MM.1S (cell line): Measurements from ENCODE around the gene KREMEN2.

Experiments
- EZH2 ChIP-seq: fragments of 300-600 bp; sonication (generic); optimal IDR thresholded peaks from 2 replicates; pipeline ENCODE3; 2017; ENCODE audit warnings: low read depth, mild to moderate bottlenecking, antibody characterized with exemption, low read length, mixed read lengths
- EZH2phosphoT487 ChIP-seq: fragments of 300-600 bp; sonication (generic); IDR thresholded peaks from 2 replicates; pipeline ENCODE4 v1.6.1; 2018; ENCODE audit warnings: antibody characterized with exemption, low read length
- TF ChIP-seq, protein P1 (sequence below): fragments of 300-600 bp; sonication (generic); IDR thresholded peaks from 2 replicates; pipeline ENCODE4 v1.5.1; 2016; ENCODE audit warnings: antibody characterized with exemption, low read length, mixed read lengths

DNA sequence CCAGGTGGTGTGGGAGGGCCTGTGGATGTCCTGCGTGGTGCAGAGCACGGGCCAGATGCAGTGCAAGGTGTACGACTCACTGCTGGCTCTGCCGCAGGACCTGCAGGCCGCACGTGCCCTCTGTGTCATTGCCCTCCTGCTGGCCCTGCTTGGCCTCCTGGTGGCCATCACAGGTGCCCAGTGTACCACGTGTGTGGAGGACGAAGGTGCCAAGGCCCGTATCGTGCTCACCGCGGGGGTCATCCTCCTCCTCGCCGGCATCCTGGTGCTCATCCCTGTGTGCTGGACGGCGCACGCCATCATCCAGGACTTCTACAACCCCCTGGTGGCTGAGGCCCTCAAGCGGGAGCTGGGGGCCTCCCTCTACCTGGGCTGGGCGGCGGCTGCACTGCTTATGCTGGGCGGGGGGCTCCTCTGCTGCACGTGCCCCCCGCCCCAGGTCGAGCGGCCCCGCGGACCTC, 49.4 kb downstream of the KREMEN2 start:
- TF ChIP-seq EZH2 (no peak), EZH2phosphoT487 (no peak)
- TF ChIP-seq, protein P1, sequence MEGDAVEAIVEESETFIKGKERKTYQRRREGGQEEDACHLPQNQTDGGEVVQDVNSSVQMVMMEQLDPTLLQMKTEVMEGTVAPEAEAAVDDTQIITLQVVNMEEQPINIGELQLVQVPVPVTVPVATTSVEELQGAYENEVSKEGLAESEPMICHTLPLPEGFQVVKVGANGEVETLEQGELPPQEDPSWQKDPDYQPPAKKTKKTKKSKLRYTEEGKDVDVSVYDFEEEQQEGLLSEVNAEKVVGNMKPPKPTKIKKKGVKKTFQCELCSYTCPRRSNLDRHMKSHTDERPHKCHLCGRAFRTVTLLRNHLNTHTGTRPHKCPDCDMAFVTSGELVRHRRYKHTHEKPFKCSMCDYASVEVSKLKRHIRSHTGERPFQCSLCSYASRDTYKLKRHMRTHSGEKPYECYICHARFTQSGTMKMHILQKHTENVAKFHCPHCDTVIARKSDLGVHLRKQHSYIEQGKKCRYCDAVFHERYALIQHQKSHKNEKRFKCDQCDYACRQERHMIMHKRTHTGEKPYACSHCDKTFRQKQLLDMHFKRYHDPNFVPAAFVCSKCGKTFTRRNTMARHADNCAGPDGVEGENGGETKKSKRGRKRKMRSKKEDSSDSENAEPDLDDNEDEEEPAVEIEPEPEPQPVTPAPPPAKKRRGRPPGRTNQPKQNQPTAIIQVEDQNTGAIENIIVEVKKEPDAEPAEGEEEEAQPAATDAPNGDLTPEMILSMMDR = no peak
